HG02973 (cell line): ENCODE data around the gene MT1G.
"Not testable (repeated sequence)": the region's sequence is repeated elsewhere in the genome, so short reads cannot be mapped to it uniquely, and the experiment has no call there.

Source experiments
- ATAC-seq: cut with Tn5 transposase; IDR thresholded peaks from one replicate; pipeline ENCODE4 v1.9.1; 2021; ENCODE audit warnings: moderate library complexity; ENCODE audit not compliant: unreplicated experiment

The MT1G gene

DNA sequence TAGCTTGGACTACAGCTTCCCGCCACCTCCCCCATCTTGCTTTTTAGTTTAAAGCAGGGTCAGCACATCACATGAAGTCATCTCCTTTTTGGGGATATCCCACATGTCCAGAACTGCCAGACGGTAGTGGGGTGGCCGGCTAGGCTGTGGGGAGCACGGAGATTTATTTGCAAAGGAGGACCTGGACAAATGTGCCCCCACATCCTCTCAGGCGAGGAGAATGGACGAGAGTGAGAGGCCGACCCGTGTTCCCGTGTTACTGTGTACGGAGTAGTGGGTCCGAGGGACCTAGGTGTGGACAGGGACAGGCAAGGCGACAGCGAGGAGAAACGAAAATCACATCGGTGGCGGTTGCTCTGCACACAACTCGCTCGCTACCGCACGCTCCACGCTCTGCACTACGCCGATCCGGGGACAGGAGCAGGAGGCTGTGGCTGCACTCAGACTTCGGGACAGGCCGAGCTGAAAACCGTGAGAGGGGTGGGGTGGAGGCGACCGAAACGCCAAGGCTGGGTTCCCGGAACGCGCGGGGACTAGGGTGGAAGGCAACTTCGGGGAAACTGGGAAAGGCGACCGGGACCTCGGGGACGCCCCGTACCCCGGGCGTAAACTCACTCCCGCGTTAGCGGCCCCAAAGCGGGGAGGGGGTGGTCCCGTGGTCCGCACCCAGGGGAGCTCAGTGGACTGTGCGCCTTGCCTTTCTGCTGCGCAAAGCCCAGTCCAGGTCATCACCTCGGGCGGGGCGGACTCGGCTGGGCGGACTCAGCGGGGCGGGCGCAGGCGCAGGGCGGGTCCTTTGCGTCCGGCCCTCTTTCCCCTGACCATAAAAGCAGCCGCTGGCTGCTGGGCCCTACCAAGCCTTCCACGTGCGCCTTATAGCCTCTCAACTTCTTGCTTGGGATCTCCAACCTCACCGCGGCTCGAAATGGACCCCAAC is 29.8 kb downstream of the MT1G start, which contains the start of gene MT1A:
TSS of gene MT1A (plus strand) at position 853 of the 937 bp plus-strand sequence. CDS start at position 926, 73 bp downstream.
- ATAC-seq = no peak

DNA sequence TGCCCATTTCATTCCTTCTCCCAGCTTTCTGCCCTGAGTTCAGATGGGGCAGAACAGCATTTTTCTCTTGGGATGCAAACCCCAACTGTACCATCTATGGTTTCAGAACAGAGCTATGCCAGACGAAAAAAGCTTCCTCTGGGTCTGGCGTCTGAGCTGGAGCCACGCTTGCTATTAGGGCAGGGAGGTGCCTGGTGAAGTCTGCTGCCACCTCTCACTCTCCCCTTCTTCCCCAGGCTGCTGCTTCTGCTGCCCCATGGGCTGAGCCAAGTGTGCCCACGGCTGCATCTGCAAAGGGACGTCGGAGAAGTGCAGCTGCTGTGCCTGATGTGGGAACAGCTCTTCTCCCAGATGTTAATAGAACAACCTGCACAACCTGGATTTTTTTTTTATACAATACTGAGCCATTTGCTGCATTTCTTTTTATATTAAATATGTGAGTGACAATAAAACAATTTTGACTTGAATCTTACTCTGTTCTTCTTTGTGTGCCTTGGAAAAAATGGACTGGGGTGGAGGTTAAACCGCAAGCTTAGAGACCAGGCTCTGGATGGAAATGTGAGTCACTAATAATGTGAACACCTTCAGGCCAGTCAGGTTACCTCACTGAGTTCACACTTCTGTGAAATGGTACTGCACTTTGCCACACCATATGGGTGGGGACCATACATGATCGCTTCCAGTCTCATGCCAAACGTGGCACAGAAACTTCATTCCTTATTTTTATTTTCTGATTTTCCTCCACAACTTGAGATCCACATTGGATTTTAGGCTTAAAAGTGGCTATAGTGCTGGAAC is 31.1 kb downstream of the MT1G start:
- no peak for ATAC-seq

DNA sequence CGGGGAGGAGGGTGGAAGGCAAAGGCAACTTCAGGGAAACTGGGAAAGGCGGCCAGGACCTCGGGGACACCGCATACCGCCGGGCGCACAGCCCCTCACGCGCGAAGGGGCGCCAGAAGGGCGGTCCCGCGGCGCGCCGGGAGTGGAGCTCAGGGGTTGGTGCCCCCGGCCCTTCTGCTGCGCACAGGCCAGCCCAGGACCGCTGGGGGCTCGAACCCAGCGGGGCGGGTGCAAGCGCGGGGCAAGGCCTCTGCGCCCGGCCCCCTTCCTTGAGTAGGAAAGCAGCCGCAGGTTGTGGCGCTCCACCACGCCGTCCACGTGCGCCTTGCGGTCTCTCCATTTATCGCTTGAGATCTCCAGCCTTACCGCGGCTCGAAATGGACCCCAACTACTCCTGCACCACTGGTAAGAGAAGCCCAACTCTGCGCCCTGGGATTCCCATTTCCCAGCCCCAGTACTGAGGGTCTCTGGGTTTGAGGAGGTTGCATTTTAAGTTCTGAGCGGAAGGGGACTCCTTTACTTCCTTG is 32.4 kb downstream of the MT1G start:
- ATAC-seq = no peak

DNA sequence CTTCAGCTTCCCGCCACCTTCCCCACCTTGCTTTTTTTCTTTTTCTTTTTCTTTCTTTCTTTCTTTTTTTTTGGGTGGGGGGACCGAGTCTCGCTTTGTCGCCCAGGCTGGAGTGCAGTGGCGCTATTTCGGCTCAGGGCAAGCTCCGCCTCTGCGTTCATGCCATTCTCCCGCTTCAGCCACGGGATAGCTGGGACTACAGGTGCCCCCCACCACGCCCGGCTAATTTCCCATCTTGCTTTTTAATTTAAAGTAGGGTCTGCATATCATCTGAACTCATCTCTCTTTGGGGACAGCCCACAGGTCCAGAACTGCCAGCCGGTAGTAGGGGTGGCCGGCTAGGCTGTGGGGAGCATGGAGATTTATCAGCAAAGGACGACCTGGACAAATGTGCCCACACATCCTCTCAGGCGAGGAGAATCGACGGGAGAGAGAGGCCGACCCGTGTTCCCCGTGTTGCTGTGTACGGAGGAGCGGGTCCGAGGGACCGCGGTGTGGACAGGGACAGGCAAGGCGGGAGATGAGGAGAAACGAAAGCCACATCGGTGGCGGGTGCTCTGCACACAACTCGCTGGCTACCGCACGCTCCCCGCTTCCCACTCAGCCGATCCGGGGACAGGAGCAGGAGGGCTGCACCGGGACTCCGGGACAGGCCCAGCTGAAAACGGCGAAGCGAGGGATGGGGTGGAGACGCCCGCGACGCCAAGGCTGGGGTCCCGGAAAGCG is 33.0 kb downstream of the MT1G start:
- no peak for ATAC-seq

DNA sequence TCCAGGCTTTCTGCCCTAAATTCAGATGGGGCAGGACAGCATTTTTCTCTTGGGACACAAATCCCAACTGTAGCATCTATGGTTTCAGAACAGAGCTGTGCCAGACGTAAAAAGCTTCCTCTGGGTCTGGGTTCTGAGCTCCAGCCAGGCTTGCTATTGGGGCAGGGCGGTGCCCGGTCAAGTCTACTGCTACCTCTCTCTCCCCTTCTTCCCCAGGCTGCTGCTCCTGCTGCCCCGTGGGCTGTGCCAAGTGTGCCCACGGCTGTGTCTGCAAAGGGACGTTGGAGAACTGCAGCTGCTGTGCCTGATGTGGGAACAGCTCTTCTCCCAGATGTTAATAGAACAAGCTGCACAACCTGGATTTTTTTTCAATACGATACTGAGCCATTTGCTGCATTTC is 34.3 kb downstream of the MT1G start:
- ATAC-seq = no peak

DNA sequence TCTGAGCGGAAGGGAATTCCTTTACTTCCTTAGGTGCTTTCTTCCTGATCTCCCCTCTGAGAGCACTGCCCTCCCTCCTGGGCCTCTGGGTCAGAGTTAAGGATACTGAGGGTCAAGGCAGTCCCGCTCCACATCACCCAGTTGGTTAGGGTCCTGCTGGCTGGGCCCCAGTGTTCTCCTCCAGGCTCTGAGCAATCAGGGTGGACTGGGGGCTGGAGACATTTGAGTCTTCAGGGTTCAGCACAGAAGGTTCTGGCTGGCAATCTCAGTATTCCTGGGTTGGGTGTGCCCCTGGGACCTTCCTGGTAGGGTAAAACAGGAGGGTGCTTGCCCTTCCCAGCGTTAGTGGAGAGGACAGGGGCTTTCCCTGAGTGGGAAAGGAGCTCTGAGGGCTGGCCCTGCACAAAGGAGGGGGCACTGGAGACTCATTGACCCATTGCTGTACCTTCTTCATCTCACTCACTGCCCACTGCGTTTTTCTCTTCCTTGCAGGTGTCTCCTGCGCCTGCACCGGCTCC is 35.0 kb downstream of the MT1G start:
- no peak for ATAC-seq

DNA sequence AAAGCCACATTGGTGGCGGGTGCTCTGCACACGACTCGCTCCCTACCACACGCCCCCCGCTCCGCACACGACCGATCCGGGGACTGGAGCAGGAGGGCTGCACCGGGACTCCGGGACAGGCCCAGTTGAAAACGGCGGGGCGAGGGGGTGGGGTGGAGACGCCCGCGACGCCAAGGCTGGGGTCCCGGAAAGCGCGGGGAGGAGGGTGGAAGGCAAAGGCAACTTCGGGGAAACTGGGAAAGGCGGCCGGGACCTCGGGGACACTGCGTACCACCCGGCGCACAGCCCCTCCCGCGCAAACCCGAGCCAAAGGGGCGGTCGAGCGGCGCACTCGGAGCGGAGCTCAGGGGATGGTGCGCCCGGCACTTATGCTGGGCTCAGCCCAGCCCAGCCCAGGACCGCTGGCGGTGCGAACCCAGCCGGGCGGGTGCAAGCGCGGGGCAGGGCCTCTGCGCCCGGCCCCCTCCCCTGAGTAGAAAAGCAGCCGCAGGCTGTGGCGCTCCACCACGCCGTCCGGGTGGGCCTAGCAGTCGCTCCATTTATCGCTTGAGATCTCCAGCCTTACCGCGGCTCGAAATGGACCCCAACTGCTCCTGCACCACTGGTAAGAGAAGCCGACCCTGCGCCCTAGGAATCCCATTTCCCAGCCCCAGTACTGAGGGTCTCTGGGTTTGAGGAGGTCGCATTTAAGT is 35.6 kb downstream of the MT1G start, which contains the start of gene MT1M:
TSS of gene MT1M (plus strand) at position 504 of the 692 bp plus-strand sequence. CDS start at position 577, 73 bp downstream.
- ATAC-seq = no peak

DNA sequence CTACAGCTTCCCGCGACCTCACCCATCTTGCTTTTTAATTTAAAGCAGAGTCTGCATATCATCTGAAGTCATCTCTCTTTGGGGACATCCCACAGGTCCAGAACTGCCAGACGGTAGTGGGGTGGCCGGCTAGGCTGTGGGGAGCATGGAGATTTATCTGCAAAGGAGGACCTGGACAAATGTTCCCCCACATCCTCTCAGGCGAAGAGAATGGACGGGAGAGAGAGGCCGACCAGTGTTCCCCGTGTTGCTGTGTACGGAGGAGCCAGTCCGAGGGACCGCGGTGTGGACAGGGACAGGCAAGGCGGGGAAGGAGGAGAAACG is 36.1 kb downstream of the MT1G start:
- ATAC-seq = no peak

DNA sequence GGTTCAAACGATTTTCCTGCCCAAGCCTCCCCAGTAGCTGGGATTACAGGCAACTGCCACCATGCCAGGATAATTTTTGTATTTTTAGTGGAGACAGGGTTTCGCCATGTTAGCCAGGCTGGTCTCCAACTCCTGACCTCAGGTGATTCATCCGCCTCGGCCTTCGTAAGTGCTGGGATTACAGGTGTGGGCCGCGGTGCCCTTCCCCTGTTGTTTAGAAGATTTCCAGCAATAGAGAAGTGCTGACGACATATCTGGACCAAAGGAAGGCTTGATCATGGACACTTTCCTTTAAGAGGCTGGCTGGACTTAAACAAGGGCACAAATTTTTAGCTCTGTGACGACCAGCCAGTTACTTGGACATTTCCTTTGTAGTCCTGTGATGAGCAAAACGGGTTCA is 36.7 kb downstream of the MT1G start:
- ATAC-seq = no peak

DNA sequence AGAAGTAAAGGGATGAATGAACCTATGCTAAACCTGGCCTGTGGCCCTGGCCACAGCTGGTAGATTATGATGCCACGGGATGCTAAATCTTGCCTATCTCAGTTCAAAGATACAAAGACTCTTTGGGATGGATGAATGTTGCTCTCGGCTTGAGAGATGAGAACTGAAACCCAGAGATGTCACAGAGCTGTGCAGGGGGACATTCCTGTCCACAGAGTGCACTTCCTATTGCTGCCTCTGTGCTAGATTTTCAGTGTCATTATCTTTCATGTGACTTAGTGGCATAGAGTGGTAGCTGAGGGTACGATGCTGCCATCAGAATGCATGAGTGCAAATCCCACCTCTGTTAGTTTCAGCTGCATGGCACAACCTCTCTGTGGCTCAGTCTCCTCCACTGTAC is 37.7 kb downstream of the MT1G start:
- peak; percentile 69 for ATAC-seq

DNA sequence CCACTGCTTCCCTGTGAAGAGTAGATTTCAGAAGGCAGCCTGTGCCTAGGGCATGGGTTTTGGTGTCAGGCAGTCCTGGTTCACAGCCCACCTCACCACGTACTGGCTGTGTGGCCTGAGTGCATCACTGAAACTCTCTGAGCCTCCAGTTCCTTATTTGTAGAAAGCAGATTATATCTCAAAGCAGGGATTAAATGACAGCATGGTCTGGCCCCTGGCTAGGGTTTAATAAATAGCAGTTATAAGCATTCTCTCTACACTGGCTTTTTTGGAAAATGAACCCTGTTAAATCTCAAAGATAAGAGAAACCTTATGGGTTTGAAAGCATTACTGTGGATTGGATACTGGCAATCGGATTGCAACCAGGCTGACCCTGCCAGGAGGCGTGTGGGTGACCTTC is 38.3 kb downstream of the MT1G start:
- no peak for ATAC-seq

DNA sequence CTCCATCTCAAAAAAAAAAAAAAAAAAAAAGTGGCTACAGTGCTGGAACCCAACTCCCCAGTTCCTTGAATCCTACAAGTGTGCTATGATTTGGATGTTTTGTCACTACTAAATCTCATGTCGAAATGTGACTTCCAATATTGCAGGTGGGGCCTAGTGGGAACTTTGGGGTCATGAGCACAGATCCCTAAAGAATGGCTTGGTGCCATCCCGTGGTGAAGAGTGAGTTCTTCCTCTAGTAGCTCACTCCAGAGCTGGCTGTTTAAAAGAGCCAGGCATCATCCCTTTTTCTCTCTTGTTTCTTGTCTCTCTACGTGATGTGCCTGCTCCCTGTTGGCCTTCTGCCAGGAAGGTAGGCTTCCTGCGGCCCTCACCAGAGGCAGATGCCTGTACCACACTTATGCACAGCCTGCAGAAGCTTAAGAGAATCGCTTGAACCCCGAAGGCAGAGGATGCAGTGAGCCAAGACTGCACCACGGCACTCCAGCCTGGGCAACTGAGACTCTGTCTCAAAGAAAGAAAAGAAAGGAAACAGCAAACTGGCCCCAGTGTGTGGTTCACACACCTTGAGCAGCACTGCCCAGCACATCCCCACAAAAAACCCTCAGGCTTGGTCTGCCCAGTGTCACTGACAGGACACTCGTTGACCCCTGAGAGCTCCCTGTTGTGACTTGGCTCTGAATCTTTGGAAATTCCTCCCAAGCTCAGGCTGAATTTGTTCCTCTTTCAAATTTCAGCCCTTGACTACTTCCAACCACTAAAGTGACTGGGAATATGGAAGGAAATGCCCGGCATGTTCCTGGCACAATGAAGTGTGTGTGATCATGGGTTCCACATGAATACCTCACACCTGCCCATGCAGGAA is 39.1 kb downstream of the MT1G start:
- no peak for ATAC-seq

DNA sequence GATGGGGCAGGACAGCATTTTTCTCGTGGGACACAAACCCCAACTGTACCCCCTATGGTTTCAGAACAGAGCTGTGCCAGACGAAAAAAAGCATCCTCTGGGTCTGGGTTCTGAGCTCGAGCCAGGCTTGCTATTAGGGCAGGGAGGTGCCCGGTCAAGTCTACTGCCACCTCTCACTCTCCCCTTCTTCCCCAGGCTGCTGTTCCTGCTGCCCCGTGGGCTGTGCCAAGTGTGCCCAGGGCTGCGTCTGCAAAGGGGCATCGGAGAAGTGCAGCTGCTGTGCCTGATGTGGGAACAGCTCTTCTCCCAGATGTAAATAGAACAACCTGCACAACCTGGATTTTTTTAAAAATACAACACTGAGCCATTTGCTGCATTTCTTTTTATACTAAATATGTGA is 41.2 kb downstream of the MT1G start:
- ATAC-seq = no peak

DNA sequence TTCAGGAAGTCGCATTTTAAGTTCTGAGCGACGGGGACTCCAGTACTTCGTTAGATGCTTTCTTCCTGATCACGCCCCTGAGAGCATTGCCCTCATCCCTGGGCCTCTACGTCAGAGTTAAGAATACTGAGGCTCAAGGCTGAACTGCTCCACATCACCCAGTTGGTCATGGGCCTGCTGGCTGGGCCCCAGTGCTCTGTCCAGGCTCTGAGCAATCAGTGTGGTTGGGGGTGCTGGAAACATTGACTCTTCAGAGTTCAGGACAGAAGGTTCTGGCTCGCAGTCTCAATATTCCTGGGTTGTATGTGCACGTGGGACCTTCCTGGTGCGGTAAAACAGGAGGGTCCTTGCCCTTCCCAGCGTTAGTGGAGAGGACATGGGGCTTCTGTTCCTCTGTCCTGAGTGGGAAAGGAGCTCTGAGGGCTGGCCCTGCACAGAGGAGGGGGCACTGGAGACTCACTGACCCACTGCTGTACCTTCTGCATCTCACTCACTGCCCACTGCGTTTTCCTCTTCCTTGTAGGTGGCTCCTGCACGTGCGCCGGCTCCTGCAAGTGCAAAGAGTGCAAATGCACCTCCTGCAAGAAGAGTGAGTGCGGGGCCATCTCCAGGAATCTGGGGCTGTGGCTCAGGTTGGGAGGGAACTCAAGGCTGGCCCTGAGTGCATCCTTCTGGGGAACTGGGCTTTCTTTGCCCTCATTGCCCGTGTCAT is 41.8 kb downstream of the MT1G start:
- ATAC-seq = no peak

DNA sequence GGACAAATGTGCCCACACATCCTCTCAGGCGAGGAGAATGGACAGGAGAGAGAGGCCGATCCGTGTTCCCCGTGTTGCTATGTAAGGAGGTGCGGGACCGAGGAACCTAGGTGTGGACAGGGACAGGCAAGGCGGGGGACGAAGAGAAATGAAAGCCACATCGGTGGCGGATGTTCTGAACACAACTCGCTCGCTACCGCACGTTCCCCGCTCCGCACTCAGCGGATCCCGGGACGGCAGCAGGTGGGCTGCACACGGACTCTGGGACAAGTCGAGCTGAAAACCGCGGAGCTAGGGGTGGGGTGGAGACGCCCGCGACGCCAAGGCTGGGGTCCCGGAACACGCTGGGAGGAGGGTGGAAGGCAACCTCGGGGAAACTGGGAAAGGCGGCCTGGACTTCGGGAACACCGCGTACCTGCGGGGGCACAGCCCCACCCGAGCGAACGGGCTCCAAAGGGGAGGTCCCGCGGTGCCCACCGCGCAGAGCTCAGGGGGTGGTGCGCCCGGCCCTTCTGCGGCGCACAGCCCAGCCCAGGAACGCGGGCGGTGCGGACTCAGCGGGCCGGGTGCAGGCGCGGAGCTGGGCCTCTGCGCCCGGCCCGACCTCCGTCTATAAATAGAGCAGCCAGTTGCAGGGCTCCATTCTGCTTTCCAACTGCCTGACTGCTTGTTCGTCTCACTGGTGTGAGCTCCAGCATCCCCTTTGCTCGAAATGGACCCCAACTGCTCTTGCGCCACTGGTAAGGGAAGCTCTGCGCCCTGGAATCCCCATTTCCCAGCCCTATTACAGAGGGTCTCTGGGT is 42.5 kb downstream of the MT1G start, which contains the start of gene MT1E:
TSS of gene MT1E (plus strand) at position 642 of the 803 bp plus-strand sequence. CDS start at position 713, 71 bp downstream.
- peak; percentile 60 for ATAC-seq

DNA sequence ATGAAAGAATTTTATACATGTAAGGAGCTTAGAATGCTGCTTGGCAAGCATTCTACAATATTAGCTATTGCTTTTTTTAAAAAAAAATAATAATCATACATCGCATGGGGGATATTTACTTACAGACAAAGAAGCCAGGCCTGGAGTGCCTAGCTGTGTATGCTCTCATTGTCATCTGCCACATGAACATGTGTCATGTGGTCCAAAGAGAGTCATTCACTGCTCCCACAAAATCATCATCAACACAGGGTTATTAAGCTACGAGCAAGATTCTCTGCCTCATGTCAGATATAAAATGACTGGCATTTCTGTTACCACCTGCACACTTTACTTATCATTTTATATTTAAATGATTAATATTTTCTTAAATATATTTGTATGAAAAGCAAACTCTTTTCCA is 44.2 kb downstream of the MT1G start:
- no peak for ATAC-seq

DNA sequence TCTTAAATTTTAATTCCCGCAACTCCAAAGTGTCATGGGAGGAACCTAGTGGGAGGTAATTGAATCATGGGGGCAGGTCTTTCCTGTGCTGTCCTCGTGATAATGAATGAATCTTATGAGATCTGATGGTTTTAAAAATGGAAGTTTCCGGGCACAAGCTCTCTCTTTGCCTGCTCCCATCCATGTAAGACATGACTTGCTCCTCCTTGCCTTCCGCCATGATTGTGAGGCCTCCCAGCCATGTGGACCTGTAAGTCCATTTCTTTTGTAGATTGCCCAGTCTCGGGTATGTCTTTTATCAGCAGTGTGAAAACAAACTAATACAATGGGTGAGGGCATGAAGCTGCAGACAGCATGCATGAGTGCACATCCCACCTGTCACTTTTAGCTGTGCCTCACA is 44.7 kb downstream of the MT1G start:
- ATAC-seq = not testable (repeated sequence)
